Left lobe of liver (tissue), 1 donor: ENCODE data around the gene NXT2. TPM values are rescaled to one million over a fixed set of nuclear protein-coding genes. Genes with fewer than 3 reads are reported as not detected.

ENCODE experiments used
- total RNA-seq: library from RNA; stranded (reverse); gene quantifications from one replicate; pipeline ENCODE4 v1.2.1, GENCODE V29; 2021
- donor health status: DM: no; HTN: yes; CAD: no.

The NXT2 gene
- total RNA-seq, 1 donor from 2014 or later = 2.6 TPM

Other genes starting within 250 kb of the NXT2 start
- not detected for gene GUCY2F, start 54.8 kb upstream of the NXT2 start, total RNA-seq
- gene KCNE5, start 88.3 kb downstream of the NXT2 start, total RNA-seq = not detected
- 2.5 TPM for gene ACSL4, start 196.4 kb downstream of the NXT2 start, total RNA-seq